HCT116 (cell line): ENCODE data around the gene ABCA1. TPM values are rescaled to one million over a fixed set of nuclear protein-coding genes. Genes with fewer than 3 reads are reported as not detected.

Experiments
- ATAC-seq: fragments of 200-7000 bp; cut with Tn5 transposase; 2 replicates; pipeline ENCODE4 v1.9.1; 2020; ENCODE audit warnings: mild to moderate bottlenecking, moderate library complexity
- BruUV-seq: library from RNA; stranded (reverse); fragments of 400-500 nt; replicated peaks from 2 replicates; lab custom pipeline; 2021; lab: Mats Ljungman, UMichigan
- CTCF ChIA-PET: fragments of 300-600 bp; sonication (Branson Sonifier 250); formaldehyde crosslinking; loops from one replicate; lab custom pipeline; 2021; ENCODE audit warnings: antibody characterized with exemption; lab: Charles Lee
- POLR2A ChIA-PET: fragments of 300-600, 350-600 bp; sonication (Branson Sonifier 250); formaldehyde crosslinking; loops from one replicate; lab custom pipeline; 2021; ENCODE audit warnings: antibody characterized with exemption; lab: Charles Lee
- RAD21 ChIA-PET, 2 experiments: fragments of 300-600 bp; sonication (Branson Sonifier 250); formaldehyde crosslinking; loops; one replicate each; lab custom pipeline; 2023; ENCODE audit warnings: low total read pairs in 2 of 2; ENCODE audit not compliant: uncharacterized antibody in 2 of 2, unreplicated experiment in 2 of 2, low non-redundant PET in 1 of 2; lab: Charles Lee
- DNase-seq: peaks from one replicate; pipeline ENCODE4 v3.0.0-alpha.2; 2010; ENCODE audit warnings: low read depth, low spot score
- H2AFZ ChIP-seq: fragments of 200-600 bp; shearing (Covaris generic), sonication (generic); 2 replicates; pipeline ENCODE4 v1.6.1; 2017; ENCODE audit warnings: low read depth, mixed run types, mixed read lengths, antibody characterized with exemption, low read length; ENCODE audit not compliant: poor library complexity, severe bottlenecking
- H3K27ac ChIP-seq: 2 replicates; pipeline ENCODE4 v1.5.1; 2012; ENCODE audit warnings: low read depth, low read length
- H3K27me3 ChIP-seq: fragments of 200-600 bp; sonication (generic); 2 replicates; pipeline ENCODE4 v1.6.1; 2016; ENCODE audit warnings: mixed run types, low read length, mixed read lengths; ENCODE audit not compliant: insufficient read depth
- H3K36me3 ChIP-seq, 2 experiments: fragments of 200-500 bp in 1 of 2; fragments of 200-600 bp in 1 of 2; sonication (Bioruptor generic) in 1 of 2; sonication (generic) in 1 of 2; 2 replicates each; pipeline versions ENCODE4 v1.5.1 to v1.6.1; 2014 to 2016; ENCODE audit warnings: low read length in 2 of 2, inconsistent platforms in 1 of 2, mixed read lengths in 1 of 2, mixed run types in 1 of 2; ENCODE audit not compliant: insufficient read depth in 2 of 2, control insufficient read depth in 1 of 2
- H3K4me1 ChIP-seq, 2 experiments: fragments of 200-600 bp in 1 of 2; sonication (generic) in 1 of 2; 2 replicates each; pipeline versions ENCODE4 v1.5.1 to v1.6.1; 2012 to 2017; ENCODE audit warnings: low read length in 2 of 2, inconsistent platforms in 1 of 2, mild to moderate bottlenecking in 1 of 2, mixed read lengths in 1 of 2, mixed run types in 1 of 2, moderate library complexity in 1 of 2; ENCODE audit not compliant: insufficient read depth in 2 of 2, control insufficient read depth in 1 of 2
- H3K4me2 ChIP-seq: fragments of 200-600 bp; sonication (generic); 2 replicates; pipeline ENCODE4 v1.6.1; 2017; ENCODE audit warnings: mixed run types, low read length, mixed read lengths
- H3K4me3 ChIP-seq, 2 experiments: fragments of 200-600 bp in 1 of 2; sonication (generic) in 1 of 2; replicated peaks in 1 of 2; 2 replicates each; pipeline ENCODE4 v1.5.1; 2011 to 2016; ENCODE audit warnings: low read length in 2 of 2, control low read depth in 1 of 2, low read depth in 1 of 2, mild to moderate bottlenecking in 1 of 2, mixed read lengths in 1 of 2, mixed run types in 1 of 2
- H3K79me2 ChIP-seq: fragments of 200-600 bp; sonication (generic); 2 replicates; pipeline ENCODE4 v1.6.1; 2017; ENCODE audit warnings: mild to moderate bottlenecking, mixed run types, low read length, moderate library complexity, mixed read lengths; ENCODE audit not compliant: insufficient read depth
- H3K9ac ChIP-seq: fragments of 200-600 bp; sonication (generic); 2 replicates; pipeline ENCODE4 v1.6.1; 2016; ENCODE audit warnings: low read length, mixed read lengths
- H3K9me2 ChIP-seq: fragments of 200-600 bp; sonication (generic), shearing (Covaris generic); 2 replicates; pipeline ENCODE4 v1.6.1; 2017; ENCODE audit warnings: mixed run types, mild to moderate bottlenecking, moderate library complexity; ENCODE audit not compliant: insufficient read depth
- H3K9me3 ChIP-seq, 2 experiments: fragments of 200-500 bp in 1 of 2; fragments of 200-600 bp in 1 of 2; sonication (Bioruptor generic) in 1 of 2; sonication (generic) in 1 of 2; 2 replicates each; pipeline ENCODE4 v1.6.1; 2014 to 2017; ENCODE audit warnings: low read length in 2 of 2, mixed read lengths in 2 of 2, inconsistent platforms in 1 of 2, low read depth in 1 of 2, mild to moderate bottlenecking in 1 of 2, mixed run types in 1 of 2, moderate library complexity in 1 of 2; ENCODE audit not compliant: control insufficient read depth in 1 of 2, insufficient read depth in 1 of 2
- H4K20me1 ChIP-seq: fragments of 200-600 bp; sonication (generic), shearing (Covaris generic); 2 replicates; pipeline ENCODE4 v1.6.1; 2017; ENCODE audit warnings: mixed run types, mild to moderate bottlenecking, moderate library complexity; ENCODE audit not compliant: insufficient read depth
- CTCF ChIP-seq, 3 experiments: fragments of 200-600 bp in 1 of 3; sonication (generic) in 1 of 3; IDR thresholded peaks in 2 of 3; conservative IDR thresholded peaks in 1 of 3; 2 replicates each; pipeline ENCODE4 v1.5.1; 2012 to 2017; ENCODE audit warnings: low read depth in 2 of 3, low read length in 2 of 3, antibody characterized with exemption in 1 of 3, borderline replicate concordance in 1 of 3, control low read depth in 1 of 3, mild to moderate bottlenecking in 1 of 3, mixed read lengths in 1 of 3, mixed run types in 1 of 3, moderate library complexity in 1 of 3; ENCODE audit not compliant: insufficient read depth in 1 of 3
- SIN3A ChIP-seq: IDR thresholded peaks from 2 replicates; pipeline ENCODE4 v1.6.1; 2012; ENCODE audit warnings: low read depth
- ZBTB33 ChIP-seq: IDR thresholded peaks from 2 replicates; pipeline ENCODE4 v1.6.1; 2011; ENCODE audit warnings: mild to moderate bottlenecking, low read length, moderate library complexity; ENCODE audit not compliant: insufficient replicate concordance; ENCODE audit errors: extremely low read depth
- intact Hi-C: fragments of 100-400 bp; cut with micrococcal nuclease; formaldehyde crosslinking; loops from 2 replicates; pipeline ENCODE4 v1.10.0; 2022
- total RNA-seq: library from RNA; stranded (reverse); gene quantifications from one replicate; pipeline ENCODE4 v1.2.1, GENCODE V29; 2021; ENCODE audit not compliant: unreplicated experiment

The ABCA1 gene
- total RNA-seq, 1 experiment from 2014 or later, result 0.89 TPM

- intact Hi-C loops, result no loop called here
- no peak overlapping the region for H3K27ac ChIP-seq
- no peak overlapping the region for H2AFZ ChIP-seq
- H3K79me2 ChIP-seq, result no peaks in the 10 kb centered on the region
- no peaks in the 10 kb centered on the region for H4K20me1 ChIP-seq
- no peaks in the 10 kb centered on the region for H3K36me3 ChIP-seq
- H3K9ac ChIP-seq, result no peak overlapping the region
- H3K4me2 ChIP-seq, result no peak overlapping the region
- ChIA-PET CTCF (no interaction called here), RAD21 (no interaction called here), POLR2A (no interaction called here)
- H3K4me3 ChIP-seq, result no peak overlapping the region
- no peak for DNase-seq
- no TSS peak for BruUV-seq
- H3K9me2 ChIP-seq, result no peaks in the 10 kb centered on the region
- no peaks in the 10 kb centered on the region for H3K4me1 ChIP-seq
- no peak for ATAC-seq
- TF ChIP-seq SIN3A (no peak), CTCF (IDR thresholded peaks at IDR 0.05 in 2 of 3, conservative IDR thresholded peaks at IDR 0.05 in 1 of 3; ENCODE audit: borderline replicate concordance in 1 of 3, insufficient read depth in 1 of 3, low read depth in 2 of 3, low read length in 2 of 3) (no peak), ZBTB33 (no peak)
- no peaks in the 10 kb centered on the region for H3K9me3 ChIP-seq
- H3K27me3 ChIP-seq, result no peaks in the 10 kb centered on the region
Observed at GRCh38 chr9:104850786-104851545, 77.0 kb downstream of the ABCA1 start.
